T-helper 2 cell (primary cell): ENCODE results near the gene THEMIS.

Experiments
- DNase-seq, 5 experiments: peaks; one replicate each; pipeline versions ENCODE4 v3.0.0 to v3.0.0-alpha.2; 2012 to 2022

Gene THEMIS

GRCh38 chr6:127912914-127913313 is 12.1 kb upstream of the THEMIS start:
- no peak for DNase-seq

- peak in 2 of 5 experiments; percentile 25 to 86 for DNase-seq
These were observed 7.2 kb upstream of the THEMIS start for GRCh38 chr6:127907960-127908640.

- DNase-seq, result no peak
These were observed 3.3 kb upstream of the THEMIS start for GRCh38 chr6:127904160-127904559.

GRCh38 chr6:127902933-127903332 is 2.1 kb upstream of the THEMIS start:
- DNase-seq, result peak in 1 of 5 experiments; percentile 87

GRCh38 chr6:127897484-127897883 is 3.4 kb downstream of the THEMIS start:
- peak in 1 of 5 experiments; percentile 71 for DNase-seq

GRCh38 chr6:127894051-127894450 is 6.8 kb downstream of the THEMIS start:
- no peak for DNase-seq

- DNase-seq, result peak in 1 of 5 experiments; percentile 62
These were observed 7.3 kb downstream of the THEMIS start for GRCh38 chr6:127893541-127893940.

- no peak for DNase-seq
These were observed 9.0 kb downstream of the THEMIS start for GRCh38 chr6:127891731-127892326.

- no peak for DNase-seq
These were observed 14.3 kb downstream of the THEMIS start for GRCh38 chr6:127886603-127887002.

GRCh38 chr6:127884134-127884533 is 16.7 kb downstream of the THEMIS start:
- no peak for DNase-seq

- DNase-seq, result peak in 1 of 5 experiments; percentile 47
These were observed 18.9 kb downstream of the THEMIS start for GRCh38 chr6:127881949-127882348.

GRCh38 chr6:127880429-127880828 is 20.4 kb downstream of the THEMIS start:
- DNase-seq, result peak in 2 of 5 experiments; percentile 41 to 83

- peak in 1 of 5 experiments; percentile 37 for DNase-seq
These were observed 21.2 kb downstream of the THEMIS start for GRCh38 chr6:127879685-127880084.

- peak in 1 of 5 experiments; percentile 64 for DNase-seq
These were observed 22.7 kb downstream of the THEMIS start for GRCh38 chr6:127878115-127878514.

GRCh38 chr6:127877231-127877630 is 23.6 kb downstream of the THEMIS start:
- peak in 1 of 5 experiments; percentile 66 for DNase-seq

- DNase-seq, result no peak
These were observed 31.0 kb downstream of the THEMIS start for GRCh38 chr6:127869772-127870404.

GRCh38 chr6:127869183-127869582 is 31.7 kb downstream of the THEMIS start:
- DNase-seq, result no peak

GRCh38 chr6:127868338-127868737 is 32.5 kb downstream of the THEMIS start:
- no peak for DNase-seq

- DNase-seq, result no peak
These were observed 34.1 kb downstream of the THEMIS start for GRCh38 chr6:127866766-127867165.

- no peak for DNase-seq
These were observed 35.8 kb downstream of the THEMIS start for GRCh38 chr6:127865108-127865507.

- no peak for DNase-seq
These were observed 36.2 kb downstream of the THEMIS start for GRCh38 chr6:127864701-127865100.

GRCh38 chr6:127860723-127861122 is 40.1 kb downstream of the THEMIS start:
- DNase-seq, result no peak

GRCh38 chr6:127859956-127860355 is 40.9 kb downstream of the THEMIS start:
- DNase-seq, result no peak
